Vagina (tissue), 2 donors: ENCODE data around the gene CLCNKA.

Experiments
- POLR2AphosphoS5 ChIP-seq, 2 donors: sonication (generic); formaldehyde crosslinking; IDR thresholded peaks; one replicate each; pipeline ENCODE4 v1.9.0; 2017; ENCODE audit warnings: antibody characterized with exemption in 2 of 2, mild to moderate bottlenecking in 2 of 2, low read depth in 1 of 2; ENCODE audit not compliant: insufficient read depth in 1 of 2
- TF ChIP-seq, protein P1 (sequence below), 3 experiments: fragments of 450-650 bp in 2 of 3; fragments of 200-600 bp in 1 of 3; sonication (generic) in 1 of 3; IDR thresholded peaks; one replicate each; pipeline ENCODE4 v1.5.1; 2017 to 2019; ENCODE audit warnings: antibody characterized with exemption in 3 of 3, mild to moderate bottlenecking in 2 of 3, moderate library complexity in 2 of 3

- TF ChIP-seq, protein P1, sequence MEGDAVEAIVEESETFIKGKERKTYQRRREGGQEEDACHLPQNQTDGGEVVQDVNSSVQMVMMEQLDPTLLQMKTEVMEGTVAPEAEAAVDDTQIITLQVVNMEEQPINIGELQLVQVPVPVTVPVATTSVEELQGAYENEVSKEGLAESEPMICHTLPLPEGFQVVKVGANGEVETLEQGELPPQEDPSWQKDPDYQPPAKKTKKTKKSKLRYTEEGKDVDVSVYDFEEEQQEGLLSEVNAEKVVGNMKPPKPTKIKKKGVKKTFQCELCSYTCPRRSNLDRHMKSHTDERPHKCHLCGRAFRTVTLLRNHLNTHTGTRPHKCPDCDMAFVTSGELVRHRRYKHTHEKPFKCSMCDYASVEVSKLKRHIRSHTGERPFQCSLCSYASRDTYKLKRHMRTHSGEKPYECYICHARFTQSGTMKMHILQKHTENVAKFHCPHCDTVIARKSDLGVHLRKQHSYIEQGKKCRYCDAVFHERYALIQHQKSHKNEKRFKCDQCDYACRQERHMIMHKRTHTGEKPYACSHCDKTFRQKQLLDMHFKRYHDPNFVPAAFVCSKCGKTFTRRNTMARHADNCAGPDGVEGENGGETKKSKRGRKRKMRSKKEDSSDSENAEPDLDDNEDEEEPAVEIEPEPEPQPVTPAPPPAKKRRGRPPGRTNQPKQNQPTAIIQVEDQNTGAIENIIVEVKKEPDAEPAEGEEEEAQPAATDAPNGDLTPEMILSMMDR (IDR thresholded peaks at IDR 0.05) = no peak
- TF ChIP-seq POLR2AphosphoS5 (IDR thresholded peaks at IDR 0.05; ENCODE audit: insufficient read depth in 1 of 2, low read depth in 1 of 2) = no peak
Measured at GRCh38 chr1:16006010-16006409, 15.8 kb upstream of the CLCNKA start.
